ENCODE results near the gene TRAM2. TPM values are rescaled to one million over a fixed set of nuclear protein-coding genes. Genes with fewer than 3 reads are reported as not detected.

TRAM2 gene
- total RNA-seq, 4 donors from 2014 or later = 13.3 to 23.8 (median 18.5) TPM

GRCh38 chr6:52499026-52499425 lies 77.8 kb downstream of the TRAM2 start:
- TF ChIP-seq POLR2AphosphoS5 (IDR thresholded peaks at IDR 0.05) (no peak), POLR2A (IDR thresholded peaks at IDR 0.05; ENCODE audit: low read depth) (no peak), EP300 (IDR thresholded peaks at IDR 0.05) (no peak), CTCF (IDR thresholded peaks at IDR 0.05) (no peak)
- intact Hi-C loops (cut with DNase I) = loop anchor here (5.0 kb wide), 2 partner anchors 77 to 98 kb away; partner anchors contain the start of gene EFHC1
- no peaks in the 10 kb centered on the region for H3K9me3 ChIP-seq
- no peaks in the 10 kb centered on the region for H3K27me3 ChIP-seq
- H3K4me1 ChIP-seq = peaks cover 41 to 46% (median 44%) of the 10 kb centered on the region in 4 donors
- DNase-seq (ENCODE audit: extremely low spot score) = no peak
- 73% methylated on average over 1 of the region's 1 CpG for WGBS
- H3K4me3 ChIP-seq = no peak overlapping the region
- peak overlapping the region in 2 of 4 donors; percentile 8 to 11 for H3K27ac ChIP-seq (replicated peaks in 1 of 4)
- H3K36me3 ChIP-seq = peaks cover 0 to 21% (median 20%) of the 10 kb centered on the region in 4 donors

- no peaks in the 10 kb centered on the region for H3K9me3 ChIP-seq
- H3K27ac ChIP-seq (replicated peaks in 1 of 4) = peak overlapping the region in 2 of 4 donors; percentile 6 to 16
- H3K27me3 ChIP-seq = no peaks in the 10 kb centered on the region
- peaks cover 37 to 42% (median 40%) of the 10 kb centered on the region in 4 donors for H3K4me1 ChIP-seq
- peaks cover 0 to 21% (median 20%) of the 10 kb centered on the region in 4 donors for H3K36me3 ChIP-seq
- intact Hi-C loops (cut with DNase I) = loop anchor here (5.0 kb wide), 2 partner anchors 76 to 99 kb away; partner anchors contain the start of gene EFHC1
- DNase-seq (ENCODE audit: extremely low spot score) = no peak
- no peak overlapping the region for H3K4me3 ChIP-seq
- WGBS = 94% methylated on average over 11 of the region's 11 CpGs
- TF ChIP-seq POLR2AphosphoS5 (IDR thresholded peaks at IDR 0.05) = no peak
- TF ChIP-seq POLR2A (IDR thresholded peaks at IDR 0.05; ENCODE audit: low read depth) = no peak
- TF ChIP-seq EP300 (IDR thresholded peaks at IDR 0.05) = no peak
- TF ChIP-seq CTCF (IDR thresholded peaks at IDR 0.05) = no peak
Measured at GRCh38 chr6:52498538-52499017, 78.3 kb downstream of the TRAM2 start.

GRCh38 chr6:52497652-52498408 lies 79.0 kb downstream of the TRAM2 start:
- Histone ChIP-seq H3K27ac (replicated peaks in 1 of 4) (peak overlapping the region in 2 of 4 donors; percentile 16 to 48), H3K27me3 (no peaks in the 10 kb centered on the region), H3K9me3 (no peaks in the 10 kb centered on the region), H3K4me3 (no peak overlapping the region), H3K4me1 (peaks cover 29 to 34% (median 32%) of the 10 kb centered on the region in 4 donors), H3K36me3 (peaks cover 0 to 15% (median 13%) of the 10 kb centered on the region in 4 donors)
- intact Hi-C loops (cut with DNase I) = loop anchor here (5.0 kb wide), 2 partner anchors 76 to 99 kb away; partner anchors contain the start of gene EFHC1
- WGBS = 69% methylated on average over 14 of the region's 14 CpGs
- no peak for DNase-seq (ENCODE audit: extremely low spot score)
- TF ChIP-seq POLR2AphosphoS5 (IDR thresholded peaks at IDR 0.05) (peak; percentile 24 to 31), POLR2A (IDR thresholded peaks at IDR 0.05; ENCODE audit: low read depth) (no peak), EP300 (IDR thresholded peaks at IDR 0.05) (no peak)

- DNase-seq (ENCODE audit: extremely low spot score) = no peak
- Histone ChIP-seq H3K4me1 (peaks cover 28 to 34% (median 30%) of the 10 kb centered on the region in 4 donors), H3K36me3 (peaks cover 0 to 3% (median under 1%) of the 10 kb centered on the region in 4 donors), H3K27me3 (no peaks in the 10 kb centered on the region), H3K27ac (replicated peaks in 1 of 4) (no peak overlapping the region), H3K9me3 (no peaks in the 10 kb centered on the region), H3K4me3 (no peak overlapping the region)
- 96% methylated on average over 2 of the region's 2 CpGs for WGBS
- no peak for TF ChIP-seq CTCF (IDR thresholded peaks at IDR 0.05)
- no peak for TF ChIP-seq POLR2AphosphoS5 (IDR thresholded peaks at IDR 0.05)
- no peak for TF ChIP-seq EP300 (IDR thresholded peaks at IDR 0.05)
- TF ChIP-seq POLR2A (IDR thresholded peaks at IDR 0.05; ENCODE audit: low read depth) = no peak
- intact Hi-C loops (cut with DNase I) = loop anchor here (5.0 kb wide), 2 partner anchors 74 to 101 kb away; partner anchors contain the start of gene EFHC1
Measured at GRCh38 chr6:52496631-52497030, 80.2 kb downstream of the TRAM2 start.

- intact Hi-C loops (cut with DNase I) = loop anchor here (5.0 kb wide), 2 partner anchors 74 to 101 kb away; partner anchors contain the start of gene EFHC1
- 65% methylated on average over 3 of the region's 3 CpGs for WGBS
- no peak for DNase-seq (ENCODE audit: extremely low spot score)
- Histone ChIP-seq H3K4me1 (peaks cover 28 to 34% (median 30%) of the 10 kb centered on the region in 4 donors), H3K4me3 (no peak overlapping the region), H3K9me3 (no peaks in the 10 kb centered on the region), H3K27ac (replicated peaks in 1 of 4) (no peak overlapping the region), H3K36me3 (no peaks in the 10 kb centered on the region), H3K27me3 (no peaks in the 10 kb centered on the region)
- TF ChIP-seq EP300 (IDR thresholded peaks at IDR 0.05) = no peak
- no peak for TF ChIP-seq CTCF (IDR thresholded peaks at IDR 0.05)
- no peak for TF ChIP-seq POLR2A (IDR thresholded peaks at IDR 0.05; ENCODE audit: low read depth)
- TF ChIP-seq POLR2AphosphoS5 (IDR thresholded peaks at IDR 0.05) = no peak
Measured at GRCh38 chr6:52495922-52496321, 80.9 kb downstream of the TRAM2 start.
